Posterior vena cava (tissue), 2 donors: ENCODE data around the gene EFCAB8. TPM values are rescaled to one million over a fixed set of nuclear protein-coding genes. Genes with fewer than 3 reads are reported as not detected.

Experiments
- DNase-seq: peaks from one replicate; pipeline ENCODE4 v3.0.0-alpha.2; 2020; ENCODE audit warnings: low spot score
- intact Hi-C, 2 donors: fragments of 100-400 bp; cut with DNase I; formaldehyde crosslinking; loops; one replicate each; pipeline versions ENCODE4 v1.14.1 to v1.14.2; 2022 to 2023
- total RNA-seq, 2 donors: library from RNA; stranded (reverse); fragmentation: NEBNext Ultra II Directional; extraction: Animal tissue kit (Norgen Biotek cat#: 25700); gene quantifications; one replicate each; pipeline ENCODE4 v1.2.1, GENCODE V29; 2021
- donor health status: DM: yes; HTN: yes; CAD: no.
- donor health status: DM: yes; HTN: yes; CAD: no.

The EFCAB8 gene
- total RNA-seq, 2 donors from 2014 or later: 0.28 to 0.81 TPM

- peak; percentile 32 for DNase-seq
- intact Hi-C loops: no loop called here
Observed at GRCh38 chr20:32989507-32990283, 131.0 kb downstream of the EFCAB8 start.

GRCh38 chr20:32990426-32990825, 131.7 kb downstream of the EFCAB8 start:
- DNase-seq: peak; percentile 37
- intact Hi-C loops: no loop called here

- intact Hi-C loops: no loop called here
Observed at GRCh38 chr20:32991383-32991782, 132.7 kb downstream of the EFCAB8 start.

GRCh38 chr20:32991792-32992641, 133.3 kb downstream of the EFCAB8 start:
- DNase-seq: no peak
- intact Hi-C loops: no loop called here

More at GRCh38 chr20:32991383-32991782, 132.7 kb downstream of the EFCAB8 start:
- peak; percentile 9 for DNase-seq

- DNase-seq: peak; percentile 59
- intact Hi-C loops: no loop called here
Observed at GRCh38 chr20:32993496-32994050, 134.8 kb downstream of the EFCAB8 start.

- no peak for DNase-seq
- intact Hi-C loops: no loop called here
Observed at GRCh38 chr20:32995802-32996201, 137.1 kb downstream of the EFCAB8 start.

GRCh38 chr20:32997431-32997830, 138.7 kb downstream of the EFCAB8 start:
- intact Hi-C loops: no loop called here

GRCh38 chr20:32999603-33000250, 141.0 kb downstream of the EFCAB8 start:
- intact Hi-C loops: no loop called here
- DNase-seq: peak; percentile 9

More at GRCh38 chr20:32997431-32997830, 138.7 kb downstream of the EFCAB8 start:
- DNase-seq: peak; percentile 3

GRCh38 chr20:33000802-33001466, 142.2 kb downstream of the EFCAB8 start:
- DNase-seq: peak; percentile 35
- intact Hi-C loops: no loop called here

- intact Hi-C loops: no loop called here
- peak; percentile 52 for DNase-seq
Observed at GRCh38 chr20:33002087-33002808, 143.5 kb downstream of the EFCAB8 start.

- intact Hi-C loops: no loop called here
- peak; percentile 60 for DNase-seq
Observed at GRCh38 chr20:33004141-33004751, 145.5 kb downstream of the EFCAB8 start, which contains the start of gene SUN5. TSS of gene SUN5 (minus strand) at chr20:33004433. CDS start at chr20:33004340, 93 bp downstream.

- intact Hi-C loops: no loop called here
- DNase-seq: no peak
Observed at GRCh38 chr20:33005132-33005566, 146.4 kb downstream of the EFCAB8 start.

- DNase-seq: peak; percentile 55
- intact Hi-C loops: no loop called here
Observed at GRCh38 chr20:33005908-33006775, 147.4 kb downstream of the EFCAB8 start.

GRCh38 chr20:33006776-33007375, 148.2 kb downstream of the EFCAB8 start:
- intact Hi-C loops: loop anchor here in 1 of 2 donors (1.0 kb wide), 1 partner anchor 31 kb away; no protein-coding TSS in a partner anchor
- peak; percentile 46 for DNase-seq

GRCh38 chr20:33007376-33008335, 148.9 kb downstream of the EFCAB8 start, which contains the start of gene BPIFB2:
TSS of gene BPIFB2 (plus strand) at chr20:33007704. CDS start at chr20:33008575, 871 bp downstream.
- intact Hi-C loops: loop anchor here in 1 of 2 donors (1.0 kb wide), 1 partner anchor 31 kb away; no protein-coding TSS in a partner anchor
- peak; percentile 72 for DNase-seq
